ENCODE data around the gene HCAR2.

DNA sequence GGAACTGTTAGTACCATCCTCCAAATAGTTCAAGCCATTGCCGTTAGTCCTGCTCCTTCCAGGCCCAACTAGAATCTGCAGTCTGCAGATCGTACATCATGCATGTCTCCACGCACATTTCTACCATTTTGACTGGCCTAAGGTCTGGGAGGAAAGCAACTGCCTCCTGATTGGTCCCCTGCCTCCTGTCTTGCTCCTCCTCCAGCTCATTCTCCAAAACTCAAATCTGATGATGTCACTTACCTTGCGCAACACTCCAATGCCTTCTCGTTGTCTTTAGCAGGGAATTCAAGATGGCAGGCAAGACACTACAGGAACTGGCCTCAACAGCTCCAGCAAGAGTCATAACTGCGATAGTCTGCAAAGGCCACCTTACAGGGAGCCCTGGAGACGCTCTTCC lies 37.2 kb upstream of the HCAR2 start:
- TF ChIP-seq, protein P1, sequence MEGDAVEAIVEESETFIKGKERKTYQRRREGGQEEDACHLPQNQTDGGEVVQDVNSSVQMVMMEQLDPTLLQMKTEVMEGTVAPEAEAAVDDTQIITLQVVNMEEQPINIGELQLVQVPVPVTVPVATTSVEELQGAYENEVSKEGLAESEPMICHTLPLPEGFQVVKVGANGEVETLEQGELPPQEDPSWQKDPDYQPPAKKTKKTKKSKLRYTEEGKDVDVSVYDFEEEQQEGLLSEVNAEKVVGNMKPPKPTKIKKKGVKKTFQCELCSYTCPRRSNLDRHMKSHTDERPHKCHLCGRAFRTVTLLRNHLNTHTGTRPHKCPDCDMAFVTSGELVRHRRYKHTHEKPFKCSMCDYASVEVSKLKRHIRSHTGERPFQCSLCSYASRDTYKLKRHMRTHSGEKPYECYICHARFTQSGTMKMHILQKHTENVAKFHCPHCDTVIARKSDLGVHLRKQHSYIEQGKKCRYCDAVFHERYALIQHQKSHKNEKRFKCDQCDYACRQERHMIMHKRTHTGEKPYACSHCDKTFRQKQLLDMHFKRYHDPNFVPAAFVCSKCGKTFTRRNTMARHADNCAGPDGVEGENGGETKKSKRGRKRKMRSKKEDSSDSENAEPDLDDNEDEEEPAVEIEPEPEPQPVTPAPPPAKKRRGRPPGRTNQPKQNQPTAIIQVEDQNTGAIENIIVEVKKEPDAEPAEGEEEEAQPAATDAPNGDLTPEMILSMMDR (IDR thresholded peaks at IDR 0.05) = no peak
- no peak for TF ChIP-seq POLR2A (IDR thresholded peaks at IDR 0.05)

Data from lower leg skin (tissue), 3 donors.